Measurements from ENCODE around the gene PAXIP1. TPM values are rescaled to one million over a fixed set of nuclear protein-coding genes. Genes with fewer than 3 reads are reported as not detected.

PAXIP1 gene
- total and polyA plus RNA-seq, 2 experiments from 2014 or later = 12.5 to 36.9 TPM

GRCh38 chr7:154943906-154944305 lies 59.0 kb downstream of the PAXIP1 start:
- Mint-ChIP-seq H3K27me3 (ENCODE audit: insufficient read depth, low read depth, poor library complexity) (no peaks in the 10 kb centered on the region), H3K9me3 (peaks cover 25% of the 10 kb centered on the region), H3K4me1 (no peaks in the 10 kb centered on the region), H3K27ac (no peak overlapping the region), H3K4me3 (no peak overlapping the region), H3K36me3 (ENCODE audit: low read depth) (peaks cover 82% of the 10 kb centered on the region)
- H3K27me3 ChIP-seq (ENCODE audit: insufficient read depth) = no peaks in the 10 kb centered on the region
- DNase-seq (ENCODE audit: low spot score) (no peak), ATAC-seq (no peak)
- no peak overlapping the region for H3K4me3 ChIP-seq
- H3F3A ChIP-seq (replicated peaks; ENCODE audit: low read depth) = no peaks in the 10 kb centered on the region
- H3K36me3 ChIP-seq (ENCODE audit: insufficient read depth) = peaks cover 30% of the 10 kb centered on the region
- H3K4me2 ChIP-seq = no peak overlapping the region
- H4K20me1 ChIP-seq (replicated peaks; ENCODE audit: insufficient read depth) = no peaks in the 10 kb centered on the region
- H2AFZ ChIP-seq = no peak overlapping the region
- H3K79me2 ChIP-seq (replicated peaks; ENCODE audit: insufficient read depth) = no peaks in the 10 kb centered on the region
- TF ChIP-seq, protein P1, sequence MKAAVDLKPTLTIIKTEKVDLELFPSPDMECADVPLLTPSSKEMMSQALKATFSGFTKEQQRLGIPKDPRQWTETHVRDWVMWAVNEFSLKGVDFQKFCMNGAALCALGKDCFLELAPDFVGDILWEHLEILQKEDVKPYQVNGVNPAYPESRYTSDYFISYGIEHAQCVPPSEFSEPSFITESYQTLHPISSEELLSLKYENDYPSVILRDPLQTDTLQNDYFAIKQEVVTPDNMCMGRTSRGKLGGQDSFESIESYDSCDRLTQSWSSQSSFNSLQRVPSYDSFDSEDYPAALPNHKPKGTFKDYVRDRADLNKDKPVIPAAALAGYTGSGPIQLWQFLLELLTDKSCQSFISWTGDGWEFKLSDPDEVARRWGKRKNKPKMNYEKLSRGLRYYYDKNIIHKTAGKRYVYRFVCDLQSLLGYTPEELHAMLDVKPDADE (IDR thresholded peaks at IDR 0.05) = no peak
- TF ChIP-seq POLR2AphosphoS5 (IDR thresholded peaks at IDR 0.05; ENCODE audit: low read depth) (no peak), ZNF462 (CRISPR knock-in tag; IDR thresholded peaks at IDR 0.05) (no peak), ZNF331 (CRISPR knock-in tag; IDR thresholded peaks at IDR 0.05; ENCODE audit: low read depth) (no peak), CTCF (conservative IDR thresholded peaks at IDR 0.05; ENCODE audit: low read depth in 2 of 2) (no peak), NANOG (IDR thresholded peaks at IDR 0.05; ENCODE audit: borderline replicate concordance) (no peak), EZH2 (IDR thresholded peaks at IDR 0.05; ENCODE audit: low read depth, unreplicated experiment) (no peak), CREB1 (CRISPR knock-in tag; IDR thresholded peaks at IDR 0.05; ENCODE audit: low read depth) (no peak), JUNB (IDR thresholded peaks at IDR 0.05; ENCODE audit: unreplicated experiment) (no peak)
- H3K4me1 ChIP-seq (ENCODE audit: insufficient read depth) = no peaks in the 10 kb centered on the region
- H3K9me2 ChIP-seq (ENCODE audit: insufficient read depth) = peaks cover 1% of the 10 kb centered on the region; the same call in 1 of the 2 replicates
- H3K27ac ChIP-seq (ENCODE audit: low read depth) = no peak overlapping the region

Measured in GM23338 (cell line).